ENCODE data around the gene DYRK4.

DNA sequence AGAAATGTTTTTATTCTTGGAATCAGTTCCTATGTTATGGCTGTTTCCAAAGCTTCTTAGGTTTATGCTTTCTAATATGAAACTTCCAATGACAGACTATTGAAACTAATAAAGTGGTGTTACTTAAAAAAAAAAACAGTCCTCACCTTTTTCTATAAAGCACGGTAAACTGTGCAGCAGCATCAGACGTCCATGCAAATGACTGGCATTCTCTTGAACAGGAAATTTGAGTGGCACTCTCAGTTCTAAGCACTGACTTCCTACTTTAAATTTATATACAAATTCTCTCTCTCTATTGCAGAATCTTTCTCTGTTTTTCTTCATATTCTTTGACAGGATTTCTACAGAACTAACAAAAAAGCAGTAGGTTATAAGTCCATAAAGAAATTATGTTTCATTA lies 26.1 kb upstream of the DYRK4 start:
- TF ChIP-seq POLR2A (IDR thresholded peaks at IDR 0.05; ENCODE audit: borderline replicate concordance, extremely low read depth, insufficient read depth, insufficient read length) (no peak), CTCF (IDR thresholded peaks at IDR 0.05 in 2 of 3, conservative IDR thresholded peaks at IDR 0.05 in 1 of 3; ENCODE audit: borderline replicate concordance in 1 of 3, insufficient read depth in 1 of 3, low read depth in 2 of 3, low read length in 2 of 3) (no peak), ZFX (IDR thresholded peaks at IDR 0.05) (no peak), EZH2phosphoT487 (IDR thresholded peaks at IDR 0.05; ENCODE audit: borderline replicate concordance) (no peak), REST (IDR thresholded peaks at IDR 0.05; ENCODE audit: low read depth) (no peak), EGR1 (IDR thresholded peaks at IDR 0.05; ENCODE audit: low read depth) (no peak), SP1 (IDR thresholded peaks at IDR 0.05; ENCODE audit: low read depth) (no peak), POLR2AphosphoS5 (IDR thresholded peaks at IDR 0.05; ENCODE audit: low read depth, low read length) (no peak), ZNF274 (IDR thresholded peaks at IDR 0.05; ENCODE audit: low read depth, low read length) (no peak), TCF7L2 (IDR thresholded peaks at IDR 0.05; ENCODE audit: borderline replicate concordance, extremely low read depth, insufficient read depth, insufficient read length) (no peak), MAX (IDR thresholded peaks at IDR 0.05) (no peak)

Measured in HCT116 (cell line).